ENCODE measurements around the gene CTIF.

CTIF gene

DNA sequence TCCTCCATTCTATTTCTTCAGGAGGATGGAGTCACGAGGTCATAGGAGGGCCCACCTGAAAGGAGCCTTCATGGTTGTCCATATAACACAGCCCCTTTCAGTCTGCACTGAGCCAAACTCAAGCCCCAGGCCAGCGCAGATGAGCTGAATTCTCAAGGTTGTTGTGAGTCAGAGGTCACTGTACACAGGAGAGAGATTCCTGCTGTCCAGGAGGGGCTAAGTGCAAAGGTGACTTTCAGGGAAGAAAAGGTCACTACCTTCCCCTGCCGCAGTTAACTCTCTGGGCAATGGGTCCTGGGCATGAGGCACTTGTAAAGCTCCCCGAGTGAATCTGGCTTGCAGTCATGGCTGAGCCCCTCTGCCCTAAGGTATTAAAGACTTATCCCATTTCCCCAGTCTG is 150.7 kb downstream of the CTIF start:
- no peak for DNase-seq

- DNase-seq = no peak
Measured at GRCh38 chr18:48690494-48690893, 151.7 kb downstream of the CTIF start.

GRCh38 chr18:48693006-48693405 is 154.2 kb downstream of the CTIF start:
- DNase-seq = no peak

DNA sequence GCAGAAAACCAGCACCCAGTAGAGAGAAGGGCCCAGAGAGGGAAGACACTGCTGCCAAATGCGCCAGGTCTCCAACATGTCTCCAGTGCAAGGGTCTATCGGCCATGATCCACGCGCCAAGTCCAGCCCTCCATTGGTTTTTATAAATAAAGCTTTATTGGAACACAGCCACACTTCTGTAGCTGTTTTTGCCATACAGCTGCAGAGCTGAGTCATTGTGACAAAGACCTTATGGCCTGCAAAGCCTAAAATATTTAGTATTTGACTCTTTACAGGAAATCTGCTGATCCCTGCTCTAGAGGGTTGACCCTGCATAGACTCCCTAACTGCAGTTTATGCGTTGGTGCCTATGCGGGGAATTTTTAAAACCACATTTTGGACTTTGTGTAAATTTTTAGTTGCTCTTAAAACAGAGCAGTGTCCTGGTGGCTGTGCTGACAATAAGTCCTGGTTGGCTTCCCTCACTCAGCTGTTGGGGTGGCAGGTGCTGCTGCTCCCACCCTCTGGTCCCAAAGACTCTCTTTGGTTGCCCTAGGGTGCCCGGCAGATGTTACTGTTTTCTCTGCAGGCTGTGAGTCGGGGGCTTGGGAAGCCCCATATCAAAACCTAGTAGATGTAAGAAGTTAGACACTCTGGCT is 154.9 kb downstream of the CTIF start:
- no peak for DNase-seq

GRCh38 chr18:48694295-48694694 is 155.5 kb downstream of the CTIF start:
- DNase-seq = no peak

DNA sequence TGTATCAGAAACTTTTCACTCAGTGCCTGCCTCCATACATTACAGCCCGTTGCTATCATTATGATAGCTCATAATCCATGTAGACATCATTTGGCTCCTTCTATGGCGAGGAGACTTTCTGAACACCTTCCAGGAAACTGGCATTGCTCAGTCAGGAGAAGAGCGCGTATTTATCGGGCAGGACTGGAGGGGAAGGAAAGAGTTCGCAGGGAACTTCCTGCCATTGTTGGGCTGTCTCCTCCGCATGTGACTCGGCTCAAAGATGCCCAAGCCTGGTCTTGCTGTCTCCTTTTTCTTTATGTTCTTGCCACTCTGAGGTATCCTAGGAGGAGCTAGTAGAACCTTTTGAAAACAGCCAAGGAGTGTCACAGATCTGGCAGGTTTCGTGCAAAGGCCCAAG is 156.8 kb downstream of the CTIF start:
- DNase-seq = no peak

DNA sequence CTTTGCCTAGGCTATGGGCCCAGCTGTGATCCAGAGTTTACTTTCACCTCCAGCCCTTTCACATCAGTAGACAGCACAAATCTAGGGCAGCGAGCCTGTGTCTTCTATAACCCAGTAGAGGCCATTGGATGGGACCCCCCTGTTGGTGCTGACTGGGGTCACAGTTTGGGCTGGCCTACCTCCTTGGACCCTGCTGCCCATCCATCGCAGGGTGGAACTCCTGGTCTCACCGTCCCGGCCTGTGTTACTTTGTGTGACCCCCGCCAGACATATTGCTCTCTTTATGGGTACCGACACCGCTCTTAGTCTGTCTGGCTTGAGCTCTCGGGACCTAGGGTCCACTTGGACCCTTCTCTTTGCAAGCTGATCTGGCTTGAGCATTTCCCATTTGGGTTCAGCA is 157.4 kb downstream of the CTIF start:
- no peak for DNase-seq

GRCh38 chr18:48697441-48697840 is 158.6 kb downstream of the CTIF start:
- no peak for DNase-seq

- no peak for DNase-seq
Measured at GRCh38 chr18:48698707-48699106, 159.9 kb downstream of the CTIF start.

GRCh38 chr18:48699761-48700160 is 160.9 kb downstream of the CTIF start:
- DNase-seq = no peak

GRCh38 chr18:48700446-48700845 is 161.6 kb downstream of the CTIF start:
- DNase-seq = no peak

DNA sequence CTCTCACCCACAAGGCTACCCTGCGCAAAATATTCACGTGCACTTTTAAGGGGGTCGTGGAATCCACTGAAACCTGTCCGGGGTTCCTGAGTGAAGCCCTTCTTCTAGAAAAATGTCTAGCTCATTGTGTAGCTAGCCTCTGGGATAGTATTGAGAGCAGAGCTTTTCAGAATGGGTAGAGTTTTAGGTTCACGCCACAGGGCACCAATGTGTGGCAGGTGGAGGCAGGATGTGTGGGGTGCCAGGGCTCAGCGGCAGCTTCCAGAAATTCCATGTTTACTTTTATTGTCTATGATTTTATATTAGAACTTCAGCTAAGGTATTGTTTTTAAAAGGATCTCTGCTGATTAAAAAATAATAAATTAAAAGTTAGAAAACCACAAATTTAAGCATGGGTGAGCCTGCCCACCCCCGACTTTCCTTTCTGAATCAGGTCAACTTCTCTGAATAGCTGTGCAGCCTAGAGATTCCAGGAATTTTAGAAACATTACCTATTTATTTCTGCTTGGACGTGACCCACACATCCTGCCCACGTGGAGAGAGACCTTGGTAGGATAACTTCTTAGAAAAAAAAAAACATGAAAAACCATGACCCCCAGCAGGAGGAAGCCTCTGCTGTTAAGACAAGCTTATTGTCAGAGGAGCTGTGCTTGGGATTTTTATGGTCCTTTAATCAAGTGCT is 163.7 kb downstream of the CTIF start:
- DNase-seq = no peak

GRCh38 chr18:48703028-48703386 is 164.2 kb downstream of the CTIF start:
- DNase-seq = no peak

DNA sequence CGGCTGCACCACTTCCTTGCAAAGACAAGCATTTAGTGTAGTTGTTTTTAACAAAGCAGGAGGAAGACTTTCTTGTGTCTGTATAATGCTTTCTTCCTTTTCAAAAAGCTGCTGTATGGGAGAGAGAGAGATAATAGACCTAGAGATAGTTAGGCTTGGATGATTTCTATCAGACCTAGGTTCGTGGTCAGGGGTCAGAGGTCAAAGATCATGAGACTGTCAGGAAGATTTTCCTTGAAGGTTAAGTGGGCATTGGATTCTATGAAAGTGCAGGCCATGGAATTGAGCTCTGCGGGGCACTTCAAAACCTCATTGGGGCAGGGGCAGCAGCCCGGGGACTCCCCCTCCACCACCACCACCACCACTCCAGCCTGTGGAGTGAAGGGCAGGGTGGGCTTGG is 164.6 kb downstream of the CTIF start:
- no peak for DNase-seq

DNA sequence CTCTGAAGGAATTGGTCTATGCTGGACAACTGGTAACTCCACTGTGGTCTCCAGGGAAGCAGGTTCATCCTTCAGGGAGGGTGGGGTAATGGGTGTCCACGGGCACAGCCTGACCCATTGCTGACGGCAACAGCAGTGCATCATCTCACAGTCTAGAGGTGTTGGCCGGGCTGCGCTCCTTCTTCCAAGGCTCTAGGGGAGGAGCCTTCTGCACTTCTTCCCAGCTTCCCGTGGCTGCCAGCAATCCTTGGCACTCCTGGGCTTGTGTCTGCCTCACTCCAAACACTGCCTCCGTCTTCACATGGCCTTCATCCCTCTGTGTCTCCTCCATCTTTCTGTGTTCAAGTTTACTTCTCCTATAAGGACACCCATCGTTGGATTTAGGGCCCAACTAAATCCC is 166.2 kb downstream of the CTIF start:
- no peak for DNase-seq

DNA sequence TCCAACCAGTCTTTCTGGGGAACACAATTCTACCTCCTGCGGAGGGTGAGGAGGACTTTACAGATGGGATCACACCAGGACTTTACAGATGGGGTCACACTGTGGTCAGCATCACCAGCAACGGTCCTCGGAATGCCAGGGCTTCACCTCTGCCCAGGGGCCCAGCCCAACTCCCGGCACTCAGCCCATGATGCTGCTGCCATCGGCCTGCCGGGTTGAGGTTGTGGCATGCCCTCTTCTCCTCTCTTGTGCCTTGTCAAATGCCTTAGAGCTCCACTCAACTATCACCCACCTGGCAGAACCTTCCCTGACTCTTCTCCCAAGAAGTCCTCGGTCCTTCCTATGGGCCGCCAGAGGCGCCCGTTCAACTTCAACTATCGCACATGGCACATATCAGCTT is 166.7 kb downstream of the CTIF start:
- DNase-seq = no peak

DNA sequence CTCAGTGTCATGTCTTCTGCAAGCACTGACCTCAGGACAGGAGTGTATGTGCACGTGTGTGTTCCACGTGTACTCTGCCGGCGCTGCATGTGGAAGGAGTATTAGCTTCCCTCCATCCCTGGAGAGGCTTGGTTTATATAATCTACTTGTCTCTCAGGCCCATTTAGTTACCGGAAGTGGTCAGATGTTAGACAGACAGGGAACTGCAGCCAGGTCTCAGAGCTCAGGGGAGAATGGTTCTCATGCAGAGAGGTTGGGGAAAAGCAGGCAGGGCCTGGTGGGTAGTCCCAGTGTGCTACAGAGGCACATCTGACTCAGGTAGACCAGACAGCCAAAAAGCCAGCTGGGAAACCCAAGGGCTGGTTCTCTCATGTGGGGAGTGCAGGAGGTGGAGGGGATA is 167.9 kb downstream of the CTIF start:
- no peak for DNase-seq

DNA sequence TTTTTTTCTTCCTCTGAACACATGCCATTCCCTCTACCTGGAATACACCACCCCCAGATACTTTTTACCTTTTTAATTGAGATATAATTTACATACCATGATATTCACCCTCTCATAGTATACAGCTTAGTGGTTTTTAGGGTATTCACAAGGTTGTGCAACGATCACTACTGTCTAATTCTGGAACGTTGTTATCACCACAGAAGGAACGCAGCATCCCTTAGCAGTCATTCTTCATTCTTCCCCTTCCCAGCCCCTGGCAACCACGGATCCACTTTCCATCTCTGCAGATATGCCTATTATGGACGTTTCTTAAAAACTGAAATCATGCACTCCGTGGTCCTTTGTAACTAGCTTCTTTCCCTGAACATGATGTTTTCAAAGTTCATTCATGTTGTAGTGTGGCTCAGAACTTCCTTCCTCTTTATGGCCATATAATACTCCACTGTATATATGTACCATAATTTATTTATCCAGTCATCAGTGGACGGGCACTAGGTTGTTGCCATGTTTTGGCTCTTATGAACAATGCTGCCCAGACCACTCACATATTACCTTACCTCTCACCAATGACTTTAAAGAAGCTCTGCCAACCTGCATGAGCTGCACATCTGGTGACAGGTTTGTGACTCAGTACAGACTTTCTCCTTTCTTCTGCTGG is 168.9 kb downstream of the CTIF start:
- no peak for DNase-seq

DNA sequence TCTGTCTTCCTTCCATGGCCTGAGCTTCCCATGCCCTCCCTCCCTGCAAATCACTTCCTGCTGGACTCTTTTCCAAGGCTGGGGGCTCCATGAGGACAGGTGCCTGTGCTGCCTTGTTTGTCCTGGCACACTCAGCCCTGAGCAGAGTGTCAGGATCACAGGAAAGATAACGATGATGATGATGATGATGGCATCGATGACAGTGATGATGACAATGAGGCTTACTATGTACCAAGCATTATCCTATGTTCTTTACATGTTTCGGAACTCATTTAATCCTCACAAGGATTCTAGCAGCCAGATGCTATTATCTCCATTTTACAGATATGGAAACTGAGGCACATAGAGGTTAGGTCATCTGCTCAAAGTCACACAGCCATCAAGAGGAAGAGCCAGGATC is 170.0 kb downstream of the CTIF start:
- no peak for DNase-seq

- DNase-seq = no peak
Measured at GRCh38 chr18:48709371-48710062, 170.7 kb downstream of the CTIF start.

GRCh38 chr18:48711651-48712486 is 173.0 kb downstream of the CTIF start:
- DNase-seq = no peak

DNA sequence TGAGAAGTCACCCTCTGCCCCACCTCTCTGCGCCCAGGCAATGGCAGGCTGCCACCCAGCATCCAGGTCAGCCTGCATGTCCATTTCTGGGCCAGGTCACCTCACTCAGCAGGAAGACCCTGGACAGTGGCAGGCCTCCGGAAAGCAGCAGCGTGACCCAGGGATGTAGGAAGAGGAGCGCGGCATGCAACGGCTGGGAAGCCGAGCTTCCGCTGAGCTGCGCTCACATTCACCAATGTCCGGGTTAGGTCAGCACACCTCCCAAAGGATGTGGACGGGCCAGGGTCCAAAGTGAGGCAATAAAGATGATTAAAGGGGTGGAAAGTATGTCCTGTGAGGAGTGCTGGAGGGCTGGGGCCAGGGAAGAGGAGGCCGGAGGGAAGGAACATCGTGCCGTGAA is 174.5 kb downstream of the CTIF start:
- DNase-seq = no peak

GRCh38 chr18:48714873-48715272 is 176.0 kb downstream of the CTIF start:
- no peak for DNase-seq

All from NCI-H526 treated with DMSO at 0.1 percent for 48 hours (cell line).